Measurements from ENCODE around the gene SORBS2. TPM values are rescaled to one million over a fixed set of nuclear protein-coding genes. Genes with fewer than 3 reads are reported as not detected.

SORBS2 gene
- total RNA-seq, 1 experiment from 2014 or later: 9.7 TPM

DNA sequence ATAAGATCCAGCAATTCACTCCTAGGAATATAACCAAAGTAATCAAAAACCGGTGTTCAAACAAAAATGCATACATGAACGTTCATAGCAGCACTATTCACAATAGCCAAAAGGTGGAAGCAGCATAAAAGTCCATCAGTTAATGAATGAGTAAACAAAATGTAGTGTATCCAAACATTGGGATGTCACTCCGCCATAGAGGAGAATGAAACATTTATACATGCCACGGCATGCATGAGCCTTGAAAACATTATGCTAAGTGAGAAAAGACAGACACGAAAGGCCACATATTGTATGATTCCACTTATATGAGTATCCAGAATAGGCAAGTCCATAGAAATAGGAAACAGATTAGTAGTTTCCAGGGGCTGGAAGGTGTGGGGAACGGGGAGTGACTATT, 265.7 kb downstream of the SORBS2 start:
- Histone ChIP-seq H2BK5ac (ENCODE audit: insufficient read length, low read length) (no peak overlapping the region), H2AFZ (ENCODE audit: low read length) (no peak overlapping the region), H2BK20ac (ENCODE audit: low read depth, low read length, poor library complexity, severe bottlenecking) (no peak overlapping the region), H3K4me2 (ENCODE audit: insufficient read depth, insufficient read length, low read length) (no peak overlapping the region), H3K23ac (ENCODE audit: insufficient read length, low read depth, low read length) (no peak overlapping the region), H3K9ac (ENCODE audit: extremely low read depth, insufficient read length, low read length) (no peak overlapping the region), H4K20me1 (ENCODE audit: control insufficient read depth, insufficient read depth, insufficient read length) (no peaks in the 10 kb centered on the region), H2AK5ac (ENCODE audit: insufficient read length, low read length) (no peak overlapping the region), H3K4me1 (ENCODE audit: insufficient read depth, low read length) (no peaks in the 10 kb centered on the region; the same call in 1 of the 2 replicates), H3K79me2 (ENCODE audit: insufficient read depth, low read length) (no peaks in the 10 kb centered on the region), H2BK12ac (ENCODE audit: insufficient read length, low read depth, low read length) (no peak overlapping the region), H2BK120ac (ENCODE audit: low read depth, low read length, poor library complexity, severe bottlenecking) (no peak overlapping the region), H3K27me3 (ENCODE audit: insufficient read depth, low read length) (no peaks in the 10 kb centered on the region), H3K14ac (ENCODE audit: insufficient read depth, low read length) (no peak overlapping the region), H3K79me1 (ENCODE audit: insufficient read depth, low read depth, low read length, poor library complexity, severe bottlenecking) (no peaks in the 10 kb centered on the region), H4K91ac (ENCODE audit: insufficient read length, low read depth, low read length) (no peak overlapping the region), H3K27ac (ENCODE audit: insufficient read length, low read depth, low read length) (no peak overlapping the region), H3K23me2 (ENCODE audit: insufficient read length, low read depth, low read length, poor library complexity, severe bottlenecking) (no peaks in the 10 kb centered on the region), H3K9me3 (ENCODE audit: control insufficient read depth, low read depth, low read length) (no peaks in the 10 kb centered on the region), H4K5ac (ENCODE audit: insufficient read length, low read depth, low read length) (no peak overlapping the region), H3K4ac (ENCODE audit: low read depth, low read length) (no peak overlapping the region), H4K8ac (replicated peaks; ENCODE audit: insufficient read length, low read depth, low read length) (no peak overlapping the region), H3K18ac (ENCODE audit: insufficient read length, low read depth, low read length) (no peak overlapping the region), H3T11ph (ENCODE audit: low read length) (no peak overlapping the region), H2BK15ac (ENCODE audit: low read depth, low read length) (no peak overlapping the region), H3K56ac (ENCODE audit: insufficient read length, low read depth, low read length) (no peak overlapping the region)
- no peak for DNase-seq
- Mint-ChIP-seq H3K27me3 (ENCODE audit: low read depth) (peaks cover 13% of the 10 kb centered on the region), H3K36me3 (ENCODE audit: insufficient read depth in 1 of 3, low read depth in 3 of 3) (no peaks in the 10 kb centered on the region; a peak in 2 of 7 replicates), H3K27ac (peak overlapping the region in 1 of 3 experiments; percentile 66; a peak in 1 of 7 replicates), H3K9me3 (peaks cover 0 to 3% of the 10 kb centered on the region in 2 experiments; a peak in 1 of 5 replicates), H3K4me1 (peaks cover 5 to 6% of the 10 kb centered on the region in 2 experiments), H3K4me3 (no peak overlapping the region)
- no CpG with 5 or more reads among the region's 6 CpGs for WGBS (ENCODE audit: extremely low coverage, insufficient read length, low lambda C conversion rate)
- TF ChIP-seq CTCF (conservative IDR thresholded peaks at IDR 0.05): no peak
